GM19328 (cell line): ENCODE results near the gene PCDHA7.
"Not testable (repeated sequence)": the region's sequence is repeated elsewhere in the genome, so short reads cannot be mapped to it uniquely, and the experiment has no call there.

Experiments used
- ATAC-seq: cut with Tn5 transposase; IDR thresholded peaks from one replicate; pipeline ENCODE4 v1.9.1; 2021; ENCODE audit warnings: mild to moderate bottlenecking, moderate library complexity; ENCODE audit not compliant: unreplicated experiment

PCDHA7 gene

DNA sequence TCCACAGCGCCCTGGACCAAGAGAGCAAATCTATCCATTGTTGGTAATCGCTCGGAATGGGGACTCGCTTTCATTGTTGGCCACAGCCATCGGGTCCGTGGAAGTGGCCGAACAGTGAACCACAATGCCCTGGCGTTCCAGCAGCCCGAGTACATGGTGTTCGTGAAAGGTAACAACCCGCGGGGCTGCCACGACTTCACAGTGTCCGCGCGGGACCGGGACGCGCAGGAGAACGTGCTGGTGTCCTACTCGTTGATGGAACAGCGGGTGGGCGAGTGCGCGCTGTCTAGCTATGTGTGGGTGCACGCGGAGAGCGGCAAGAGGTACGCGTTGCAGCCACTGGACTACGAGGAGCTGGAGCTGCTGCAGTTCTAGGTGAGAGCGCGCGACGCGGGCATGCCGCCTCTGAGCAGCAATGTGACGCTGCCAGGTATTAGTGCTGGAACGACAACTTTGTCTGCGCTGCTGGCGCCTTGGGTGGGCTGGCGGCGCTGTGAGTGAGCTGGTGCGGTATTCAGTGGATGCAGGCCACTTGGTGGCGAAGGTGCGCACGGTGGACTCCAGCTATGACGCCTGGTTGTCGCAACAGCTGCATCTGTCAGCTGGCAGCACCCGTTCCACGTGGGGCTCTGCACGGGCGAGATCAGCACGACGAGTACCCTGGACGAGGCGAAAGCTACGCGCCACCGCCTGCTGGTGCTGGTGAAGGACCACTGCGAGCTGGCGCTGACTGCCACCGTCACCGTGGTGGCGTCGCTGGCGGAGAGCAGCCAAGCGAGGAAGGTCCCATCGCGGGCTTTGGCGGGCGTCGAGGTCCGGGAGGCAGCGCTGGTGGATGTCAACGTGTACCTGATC is 28.6 kb downstream of the PCDHA7 start:
- no peak for ATAC-seq

DNA sequence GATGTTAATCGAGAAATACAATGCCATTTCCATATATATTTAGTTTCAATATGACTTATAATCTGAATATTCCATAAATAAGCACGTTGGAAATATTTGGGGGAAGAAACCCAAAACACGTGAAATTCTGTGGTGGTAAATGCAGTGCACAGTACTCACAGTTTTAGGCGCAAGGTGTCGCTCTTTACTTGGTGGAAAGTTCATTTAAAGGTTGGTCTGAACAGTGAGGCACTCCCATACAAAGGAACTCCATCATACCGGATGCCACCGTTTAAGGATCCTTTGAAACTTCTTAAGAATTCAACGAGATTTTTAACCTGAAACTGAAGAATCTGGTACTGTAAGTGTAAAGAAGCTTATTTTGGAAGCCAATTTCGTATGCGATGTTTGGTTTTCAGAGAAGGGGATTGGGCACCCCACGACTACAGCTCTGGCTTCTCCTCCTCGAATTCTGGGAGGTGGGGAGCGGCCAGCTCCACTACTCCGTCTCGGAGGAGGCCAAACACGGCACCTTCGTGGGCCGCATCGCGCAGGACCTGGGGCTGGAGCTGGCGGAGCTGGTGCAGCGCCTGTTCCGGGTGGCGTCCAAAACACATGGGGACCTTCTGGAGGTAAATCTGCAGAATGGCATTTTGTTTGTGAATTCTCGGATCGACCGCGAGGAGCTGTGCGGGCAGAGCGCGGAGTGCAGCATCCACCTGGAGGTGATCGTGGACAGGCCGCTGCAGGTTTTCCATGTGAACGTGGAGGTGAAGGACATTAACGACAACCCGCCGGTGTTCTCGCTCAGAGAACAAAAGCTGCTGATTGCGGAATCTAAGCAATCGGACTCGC is 34.9 kb downstream of the PCDHA7 start, which contains the start of gene PCDHA11:
Gene PCDHA11 (plus strand): TSS at position 237 of the 834 bp plus-strand sequence. CDS start 147 bp downstream, at position 384.
- ATAC-seq, result no peak

DNA sequence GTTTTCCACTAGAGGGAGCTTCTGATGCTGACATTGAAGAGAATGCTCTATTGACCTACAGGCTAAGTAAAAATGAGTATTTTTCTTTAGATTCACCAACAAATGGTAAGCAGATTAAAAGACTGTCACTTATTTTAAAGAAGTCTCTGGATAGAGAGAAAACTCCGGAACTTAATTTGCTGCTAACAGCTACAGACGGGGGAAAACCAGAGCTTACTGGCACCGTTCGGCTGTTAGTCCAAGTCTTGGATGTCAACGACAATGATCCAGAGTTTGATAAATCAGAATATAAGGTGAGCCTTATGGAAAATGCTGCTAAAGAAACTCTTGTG is 35.5 kb downstream of the PCDHA7 start:
- ATAC-seq, result no peak

DNA sequence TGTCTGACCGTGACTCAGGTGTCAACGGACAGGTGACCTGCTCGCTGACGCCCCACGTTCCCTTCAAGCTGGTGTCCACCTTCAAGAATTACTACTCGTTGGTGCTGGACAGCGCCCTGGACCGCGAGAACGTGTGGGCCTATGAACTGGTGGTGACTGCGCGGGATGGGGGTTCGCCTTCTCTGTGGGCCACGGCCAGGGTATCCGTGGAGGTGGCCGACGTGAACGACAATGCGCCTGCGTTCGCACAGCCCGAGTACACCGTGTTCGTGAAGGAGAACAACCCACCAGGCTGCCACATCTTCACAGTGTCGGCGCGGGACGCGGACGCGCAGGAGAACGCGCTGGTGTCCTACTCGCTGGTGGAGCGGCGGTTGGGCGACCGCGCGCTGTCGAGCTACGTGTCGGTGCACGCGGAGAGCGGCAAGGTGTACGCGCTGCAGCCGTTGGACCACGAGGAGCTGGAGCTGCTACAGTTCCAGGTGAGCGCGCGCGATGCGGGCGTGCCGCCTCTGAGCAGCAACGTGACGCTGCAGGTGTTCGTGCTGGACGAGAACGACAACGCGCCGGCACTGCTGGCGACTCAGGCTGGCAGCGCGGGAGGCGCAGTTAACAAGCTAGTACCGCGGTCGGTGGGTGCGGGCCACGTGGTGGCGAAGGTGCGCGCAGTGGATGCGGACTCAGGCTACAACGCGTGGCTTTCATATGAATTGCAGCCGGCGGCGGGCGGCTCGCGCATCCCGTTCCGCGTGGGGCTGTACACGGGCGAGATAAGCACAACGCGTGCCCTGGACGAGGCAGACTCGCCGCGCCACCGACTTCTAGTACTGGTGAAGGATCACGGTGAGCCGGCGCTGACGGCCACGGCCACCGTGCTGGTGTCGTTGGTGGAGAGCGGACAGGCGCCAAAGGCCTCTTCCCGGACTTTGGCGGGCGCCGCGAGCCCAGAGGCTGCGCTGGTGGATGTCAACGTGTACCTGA is 36.4 kb downstream of the PCDHA7 start:
- no peak for ATAC-seq

DNA sequence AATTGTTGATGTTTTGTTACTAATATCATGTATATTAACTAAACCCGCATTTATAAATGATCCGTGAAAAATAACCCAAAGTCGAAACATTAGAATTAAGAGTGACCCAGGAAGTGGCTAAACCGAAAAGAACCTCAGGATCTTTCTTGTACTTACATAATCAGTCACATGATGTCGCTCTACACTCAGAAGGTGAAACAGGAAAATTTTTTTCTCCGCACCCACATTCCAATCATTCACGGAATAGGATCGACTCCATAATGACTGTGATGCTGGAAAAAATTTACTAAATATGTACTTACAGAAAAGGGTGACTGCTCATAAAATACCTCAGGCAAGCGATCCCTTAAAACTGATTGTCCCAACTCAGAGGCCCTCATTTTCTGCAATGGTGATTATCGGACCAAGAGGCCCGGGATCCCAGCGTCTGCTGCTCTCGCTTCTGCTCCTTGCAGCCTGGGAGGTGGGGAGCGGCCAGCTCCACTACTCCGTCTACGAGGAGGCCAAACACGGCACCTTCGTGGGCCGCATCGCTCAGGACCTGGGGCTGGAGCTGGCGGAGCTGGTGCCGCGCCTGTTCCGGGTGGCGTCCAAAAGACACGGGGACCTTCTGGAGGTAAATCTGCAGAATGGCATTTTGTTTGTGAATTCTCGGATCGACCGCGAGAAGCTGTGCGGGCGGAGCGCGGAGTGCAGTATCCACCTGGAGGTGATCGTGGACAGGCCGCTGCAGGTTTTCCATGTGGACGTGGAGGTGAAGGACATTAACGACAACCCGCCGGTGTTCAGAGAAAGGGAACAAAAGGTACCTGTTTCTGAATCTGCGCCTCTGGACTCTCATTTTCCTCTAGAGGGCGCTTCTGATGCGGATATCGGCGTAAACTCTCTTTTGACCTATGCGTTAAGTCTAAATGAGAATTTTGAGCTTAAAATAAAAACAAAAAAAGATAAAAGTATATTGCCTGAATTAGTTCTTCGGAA is 41.3 kb downstream of the PCDHA7 start, which contains the start of gene PCDHA12:
Gene PCDHA12 (plus strand): TSS at position 224 of the 981 bp plus-strand sequence. CDS start 165 bp downstream, at position 389.
- ATAC-seq, result no peak

DNA sequence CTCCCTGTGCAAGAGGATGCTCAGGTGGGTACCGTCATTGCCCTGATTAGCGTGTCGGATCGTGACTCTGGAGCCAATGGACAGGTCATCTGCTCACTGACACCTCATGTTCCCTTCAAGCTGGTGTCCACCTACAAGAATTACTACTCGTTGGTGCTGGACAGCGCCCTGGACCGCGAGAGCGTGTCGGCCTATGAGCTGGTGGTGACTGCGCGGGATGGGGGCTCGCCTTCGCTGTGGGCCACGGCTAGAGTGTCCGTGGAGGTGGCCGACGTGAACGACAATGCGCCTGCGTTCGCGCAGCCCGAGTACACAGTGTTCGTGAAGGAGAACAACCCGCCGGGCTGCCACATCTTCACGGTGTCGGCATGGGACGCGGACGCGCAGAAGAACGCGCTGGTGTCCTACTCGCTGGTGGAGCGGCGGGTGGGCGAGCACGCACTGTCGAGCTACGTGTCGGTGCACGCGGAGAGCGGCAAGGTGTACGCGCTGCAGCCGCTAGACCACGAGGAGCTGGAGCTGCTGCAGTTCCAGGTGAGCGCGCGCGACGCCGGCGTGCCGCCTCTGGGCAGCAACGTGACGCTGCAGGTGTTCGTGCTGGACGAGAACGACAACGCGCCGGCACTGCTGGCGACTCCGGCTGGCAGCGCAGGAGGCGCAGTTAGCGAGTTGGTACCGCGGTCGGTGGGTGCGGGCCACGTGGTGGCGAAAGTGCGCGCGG is 42.6 kb downstream of the PCDHA7 start:
- ATAC-seq, result not testable (repeated sequence)

DNA sequence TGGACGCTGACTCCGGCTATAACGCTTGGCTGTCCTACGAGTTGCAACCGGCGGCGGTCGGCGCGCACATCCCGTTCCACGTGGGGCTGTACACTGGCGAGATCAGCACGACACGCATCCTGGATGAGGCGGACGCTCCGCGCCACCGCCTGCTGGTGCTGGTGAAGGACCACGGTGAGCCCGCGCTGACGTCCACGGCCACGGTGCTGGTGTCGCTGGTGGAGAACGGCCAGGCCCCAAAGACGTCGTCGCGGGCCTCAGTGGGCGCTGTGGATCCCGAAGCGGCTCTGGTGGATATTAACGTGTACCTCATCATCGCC is 43.2 kb downstream of the PCDHA7 start:
- ATAC-seq, result no peak

DNA sequence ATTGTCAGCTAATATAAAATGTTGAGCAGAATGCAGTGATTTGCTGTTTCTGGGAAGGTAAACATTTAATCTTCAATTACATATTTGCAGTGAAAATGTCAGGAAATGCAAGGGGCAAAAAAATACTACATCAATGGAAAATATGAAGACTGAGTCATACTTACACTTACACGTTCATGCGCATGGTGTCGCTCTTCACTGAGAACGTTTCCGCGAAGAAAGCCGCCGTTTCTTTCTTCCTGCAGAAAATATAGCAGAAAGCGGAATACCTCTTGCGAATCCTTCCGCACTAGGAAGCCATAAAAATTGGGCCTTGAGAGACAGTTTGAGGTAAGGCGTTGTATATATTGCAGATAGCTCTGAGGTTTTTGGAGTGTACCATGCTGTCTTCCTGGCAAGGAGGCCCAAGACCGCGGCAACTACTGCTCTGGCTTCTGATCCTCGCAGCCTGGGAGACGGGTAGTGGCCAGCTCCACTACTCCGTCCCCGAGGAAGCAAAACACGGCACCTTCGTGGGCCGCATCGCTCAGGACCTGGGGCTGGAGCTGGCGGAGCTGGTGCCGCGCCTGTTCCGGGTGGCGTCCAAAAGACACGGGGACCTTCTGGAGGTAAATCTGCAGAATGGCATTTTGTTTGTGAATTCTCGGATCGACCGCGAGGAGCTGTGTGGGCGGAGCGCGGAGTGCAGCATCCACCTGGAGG is 48.0 kb downstream of the PCDHA7 start, which contains the start of gene PCDHA13:
Gene PCDHA13 (plus strand): TSS at position 236 of the 702 bp plus-strand sequence. CDS start 145 bp downstream, at position 381.
- no peak for ATAC-seq

DNA sequence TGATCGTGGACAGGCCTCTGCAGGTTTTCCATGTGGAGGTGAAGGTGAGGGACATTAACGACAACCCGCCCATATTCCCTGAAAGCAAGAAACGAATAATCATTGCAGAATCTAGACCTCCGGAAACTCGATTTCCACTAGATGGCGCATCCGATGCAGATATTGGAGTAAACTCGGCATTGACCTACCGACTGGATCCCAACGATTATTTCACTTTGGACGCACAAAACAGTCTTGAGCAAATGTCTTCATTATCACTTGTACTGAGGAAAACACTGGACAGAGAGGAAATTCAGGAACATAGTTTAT is 48.5 kb downstream of the PCDHA7 start:
- ATAC-seq, result no peak

DNA sequence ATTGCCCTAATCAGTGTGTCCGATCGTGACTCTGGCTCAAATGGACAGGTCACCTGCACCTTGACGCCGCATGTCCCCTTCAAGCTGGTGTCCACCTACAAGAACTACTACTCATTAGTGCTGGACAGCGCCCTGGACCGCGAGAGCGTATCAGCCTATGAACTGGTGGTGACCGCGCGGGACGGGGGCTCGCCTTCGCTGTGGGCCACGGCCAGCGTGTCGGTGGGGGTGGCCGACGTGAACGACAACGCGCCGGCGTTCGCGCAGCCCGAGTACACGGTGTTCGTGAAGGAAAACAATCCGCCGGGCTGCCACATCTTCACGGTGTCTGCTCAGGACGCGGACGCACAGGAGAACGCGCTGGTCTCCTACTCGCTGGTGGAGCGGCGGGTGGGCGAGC is 49.3 kb downstream of the PCDHA7 start:
- ATAC-seq, result no peak

DNA sequence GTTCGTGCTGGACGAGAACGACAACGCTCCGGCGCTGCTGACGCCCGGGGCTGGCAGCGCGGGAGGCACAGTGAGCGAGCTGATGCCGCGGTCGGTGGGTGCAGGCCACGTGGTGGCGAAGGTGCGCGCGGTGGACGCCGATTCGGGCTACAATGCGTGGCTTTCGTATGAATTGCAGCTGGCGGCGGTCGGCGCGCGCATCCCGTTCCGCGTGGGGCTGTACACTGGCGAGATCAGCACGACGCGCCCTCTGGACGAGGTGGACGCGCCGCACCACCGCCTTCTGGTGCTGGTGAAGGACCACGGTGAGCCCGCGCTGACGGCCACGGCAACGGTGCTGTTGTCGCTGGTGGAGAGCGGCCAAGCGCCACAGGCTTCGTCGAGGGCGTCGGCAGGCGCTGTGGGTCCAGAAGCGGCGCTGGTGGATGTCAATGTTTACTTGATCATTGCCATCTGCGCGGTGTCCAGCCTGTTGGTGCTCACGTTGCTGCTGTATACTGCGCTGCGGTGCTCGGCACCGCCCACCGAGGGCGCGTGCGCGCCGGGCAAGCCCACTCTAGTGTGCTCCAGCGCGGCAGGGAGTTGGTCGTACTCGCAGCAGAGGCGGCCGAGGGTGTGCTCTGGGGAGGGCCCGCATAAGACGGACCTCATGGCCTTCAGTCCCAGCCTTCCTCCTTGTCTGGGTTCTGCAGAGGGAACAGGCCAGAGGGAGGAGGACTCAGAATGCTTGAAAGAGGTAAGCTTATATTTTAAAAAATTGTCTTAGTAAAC is 50.0 kb downstream of the PCDHA7 start:
- no peak for ATAC-seq
